Heart left ventricle (tissue), 16 donors: ENCODE results near the gene GRPEL2. TPM values are rescaled to one million over a fixed set of nuclear protein-coding genes. Genes with fewer than 3 reads are reported as not detected.

Experiments
- ATAC-seq, 4 donors: fragments of 200-7000 bp; cut with Tn5 transposase; one replicate each; pipeline ENCODE4 v1.9.1; 2020 to 2022; ENCODE audit warnings: moderate library complexity in 4 of 4, mild to moderate bottlenecking in 3 of 4, moderate number of reproducible peaks in 1 of 4
- DNase-seq, 5 donors: peaks; one replicate each; pipeline ENCODE4 v3.0.0-alpha.2; 2020
- H3K27ac ChIP-seq, 12 donors: fragments of 200-600 bp; sonication (generic) in 4 of 12; one replicate each; pipeline versions ENCODE4 v1.5.0 to v1.8.0; 2016 to 2022; ENCODE audit warnings: mild to moderate bottlenecking in 2 of 12
- H3K27me3 ChIP-seq, 9 donors: fragments of 200-600 bp; sonication (generic) in 2 of 9; one replicate each; pipeline versions ENCODE4 v1.5.1 to v1.8.0; 2016 to 2022; ENCODE audit warnings: mild to moderate bottlenecking in 3 of 9
- H3K36me3 ChIP-seq, 9 donors: fragments of 200-600 bp; sonication (generic) in 2 of 9; one replicate each; pipeline versions ENCODE4 v1.5.0 to v1.8.0; 2018 to 2022; ENCODE audit warnings: mild to moderate bottlenecking in 2 of 9
- H3K4me1 ChIP-seq, 12 donors: fragments of 200-600 bp; sonication (generic) in 4 of 12; one replicate each; pipeline versions ENCODE4 v1.5.0 to v1.8.0; 2016 to 2022; ENCODE audit warnings: mild to moderate bottlenecking in 3 of 12
- H3K4me3 ChIP-seq, 12 donors: fragments of 200-600 bp; sonication (generic) in 4 of 12; one replicate each; pipeline versions ENCODE4 v1.5.0 to v1.8.0; 2017 to 2022; ENCODE audit warnings: mild to moderate bottlenecking in 9 of 12, moderate library complexity in 4 of 12
- H3K9me3 ChIP-seq, 12 donors: fragments of 200-600 bp; sonication (generic) in 4 of 12; one replicate each; pipeline versions ENCODE4 v1.5.0 to v1.8.0; 2016 to 2022; ENCODE audit warnings: mild to moderate bottlenecking in 1 of 12
- CTCF ChIP-seq, 12 donors: fragments of 200-600 bp; sonication (generic) in 4 of 12; IDR thresholded peaks; one replicate each; pipeline versions ENCODE4 v1.5.0 to v1.8.0; 2018 to 2022; ENCODE audit warnings: antibody characterized with exemption in 12 of 12, mild to moderate bottlenecking in 5 of 12
- POLR2A ChIP-seq, 2 donors: fragments of 450-650 bp; IDR thresholded peaks; one replicate each; pipeline ENCODE4 v1.6.1; 2017; ENCODE audit warnings: antibody characterized with exemption in 2 of 2, mild to moderate bottlenecking in 2 of 2, moderate library complexity in 2 of 2
- WGBS, 4 donors: extraction: QIAGEN DNeasy Blood & Tissue Kit in 2 of 4; methylation state at CpG; one replicate each; pipeline versions ENCODE4 v1.1.5 to v1.1.7; 2013 to 2018; 5-methylcytosine and 5-hydroxymethylcytosine counted together
- intact Hi-C, 10 donors: fragments of 100-400 bp; cut with DNase I; formaldehyde crosslinking; loops; one replicate each; pipeline versions ENCODE4 v1.11.1 to v1.14.2; 2022
- polyA plus RNA-seq, 2 donors: library from polyadenylated mRNA; stranded (reverse); fragments of 200-250 nt; gene quantifications; one replicate each; pipeline ENCODE4 v1.2.3, GENCODE V29; 2013
- total RNA-seq, 9 donors: library from RNA; depleted of rRNA in 2 of 9; stranded (reverse); fragments of >200 nt in 2 of 9; fragmentation: NEBNext Ultra II Directional in 3 of 9; extraction: Animal tissue kit (Norgen Biotek cat#: 25700) in 3 of 9; gene quantifications; one replicate each; pipeline versions ENCODE4 v1.1.0 to v1.2.4, GENCODE V29; 2016 to 2023
- donor health status: ischemic (EF 13 %, LVEDD 7.1; RV severe dilation, severe dysfunction).
- donor health status: healthy with polysubstance abuse.
- donor health status: DM: no; HTN: yes; CAD: no.
- donor health status: DM: no; HTN: no; CAD: no.
- donor health status: ischemic (EF 25% LVEDD 6.9; RV normal size, moderate dysfunction).
- donor health status: ischemic (EF 25% LVEDD 5.7; RV mildly dilated, moderate dysfunction).
- donor health status: healthy.
- donor health status: DM: yes; HTN: yes; CAD: no.
- donor health status: ischemic (EF 35%, LVEDD 5.7; RV mildly dilated, moderate dysfunction).
- donor health status: nonischemic (EF 11% LVEDD 7.7; RV severe dilation, severe dysfunction).
- donor health status: DM: yes; HTN: yes; CAD: no.
- donor health status: PGD.
- donor health status: ischemic (EF 29% LVEDD 5.4; RV normal size, mild dysfunction).
- donor health status: nonischemic (EF 23%, LVEDD 6.1; RV moderate dilation, normal function).

Gene GRPEL2
- total and polyA plus RNA-seq, 11 donors = 5.1 to 14.0 (median 9.3) TPM

- Histone ChIP-seq H3K4me3 (no peak overlapping the region), H3K9me3 (no peaks in the 10 kb centered on the region), H3K4me1 (peaks cover 0 to 19% (median 7%) of the 10 kb centered on the region in 12 donors), H3K27me3 (no peaks in the 10 kb centered on the region), H3K36me3 (no peaks in the 10 kb centered on the region), H3K27ac (no peak overlapping the region)
- no peak for ATAC-seq
- TF ChIP-seq CTCF (IDR thresholded peaks at IDR 0.05) = no peak
- TF ChIP-seq POLR2A (IDR thresholded peaks at IDR 0.05) = no peak
- WGBS, 4 donors = 72 to 91% (median 87%) methylated on average over 1 to 3 of the region's 3 CpGs
- intact Hi-C loops = loop anchor here in 5 of 10 donors (5.0 to 10.0 kb wide), 3 partner anchors 58 to 240 kb away; no protein-coding TSS in a partner anchor
- no peak for DNase-seq
Measured at GRCh38 chr5:149374801-149375200, 29.5 kb downstream of the GRPEL2 start.

DNA sequence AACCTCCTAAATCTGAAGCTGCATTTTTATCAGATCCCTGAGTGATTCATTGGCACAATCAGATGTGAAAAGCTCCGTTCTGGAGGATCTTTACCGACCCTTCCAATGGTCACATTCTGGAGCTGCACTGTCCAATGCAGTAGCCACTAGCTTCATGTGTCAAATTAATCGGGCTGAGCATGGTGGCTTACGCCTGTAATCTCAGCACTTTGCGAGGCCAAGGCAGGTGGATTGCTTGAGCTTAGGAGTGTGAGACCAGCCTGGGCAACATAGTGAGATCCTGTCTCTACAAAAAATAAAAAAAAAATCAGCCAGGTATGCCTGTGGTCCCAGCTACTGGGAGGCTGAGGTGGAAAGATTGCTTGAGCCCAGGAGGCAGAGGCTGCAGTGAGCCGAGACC lies 30.1 kb downstream of the GRPEL2 start:
- Histone ChIP-seq H3K36me3 (no peaks in the 10 kb centered on the region), H3K4me1 (peaks cover 0 to 20% (median 7%) of the 10 kb centered on the region in 12 donors), H3K9me3 (no peaks in the 10 kb centered on the region), H3K4me3 (no peak overlapping the region), H3K27me3 (no peaks in the 10 kb centered on the region), H3K27ac (no peak overlapping the region)
- intact Hi-C loops = loop anchor here in 1 of 10 donors (10.0 kb wide), 1 partner anchor 241 kb away; no protein-coding TSS in a partner anchor
- 92 to 95% (median 95%) methylated on average over 6 of the region's 6 CpGs for WGBS, 4 donors
- TF ChIP-seq CTCF (IDR thresholded peaks at IDR 0.05) (no peak), POLR2A (IDR thresholded peaks at IDR 0.05) (no peak)
- no peak for DNase-seq
- ATAC-seq = no peak

DNA sequence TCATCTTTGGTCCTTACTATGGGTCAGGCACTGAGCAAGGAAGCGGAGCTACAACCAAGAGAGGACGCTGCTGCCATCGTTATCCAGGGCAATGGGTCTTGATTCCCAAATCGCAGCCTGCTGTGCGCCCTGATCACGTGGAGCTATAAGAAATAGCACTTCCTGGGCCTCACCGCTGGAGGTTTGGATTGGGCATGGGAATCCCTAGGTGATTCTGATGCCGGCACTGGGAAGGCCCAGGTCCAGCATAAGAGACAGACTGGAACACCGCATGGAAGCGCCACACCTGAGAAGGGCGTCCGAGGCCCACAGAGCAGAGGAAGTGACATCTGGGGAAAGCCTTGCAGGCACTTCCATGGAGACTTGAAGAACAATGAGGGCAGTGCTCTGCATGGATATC lies 30.8 kb downstream of the GRPEL2 start:
- no peaks in the 10 kb centered on the region for H3K9me3 ChIP-seq
- peaks cover 0 to 20% (median 2%) of the 10 kb centered on the region in 12 donors for H3K4me1 ChIP-seq
- no peaks in the 10 kb centered on the region for H3K27me3 ChIP-seq
- no peak overlapping the region for H3K27ac ChIP-seq
- TF ChIP-seq CTCF (IDR thresholded peaks at IDR 0.05) = no peak
- no peak for TF ChIP-seq POLR2A (IDR thresholded peaks at IDR 0.05)
- 93 to 95% (median 94%) methylated on average over 12 of the region's 12 CpGs for WGBS, 4 donors
- DNase-seq (no peak), ATAC-seq (no peak)
- no peak overlapping the region for H3K4me3 ChIP-seq
- H3K36me3 ChIP-seq = no peaks in the 10 kb centered on the region
- intact Hi-C loops = loop anchor here in 1 of 10 donors (10.0 kb wide), 1 partner anchor 241 kb away; no protein-coding TSS in a partner anchor

- no peak overlapping the region for H3K27ac ChIP-seq
- intact Hi-C loops = loop anchor here in 1 of 10 donors (10.0 kb wide), 1 partner anchor 242 kb away; no protein-coding TSS in a partner anchor
- DNase-seq = no peak
- no peaks in the 10 kb centered on the region for H3K27me3 ChIP-seq
- H3K4me3 ChIP-seq = no peak overlapping the region
- no peak for ATAC-seq
- no peaks in the 10 kb centered on the region for H3K9me3 ChIP-seq
- 88 to 95% (median 94%) methylated on average over 7 of the region's 7 CpGs for WGBS, 4 donors
- peaks cover 0 to 21% (median 4%) of the 10 kb centered on the region in 12 donors for H3K4me1 ChIP-seq
- no peaks in the 10 kb centered on the region for H3K36me3 ChIP-seq
- TF ChIP-seq CTCF (IDR thresholded peaks at IDR 0.05) (no peak), POLR2A (IDR thresholded peaks at IDR 0.05) (no peak)
Measured at GRCh38 chr5:149376711-149377447, 31.6 kb downstream of the GRPEL2 start.
